ENCODE results near the gene P3H3.
"Not testable (repeated sequence)": the region's sequence is repeated elsewhere in the genome, so short reads cannot be mapped to it uniquely, and the experiment has no call there.

P3H3 gene

DNA sequence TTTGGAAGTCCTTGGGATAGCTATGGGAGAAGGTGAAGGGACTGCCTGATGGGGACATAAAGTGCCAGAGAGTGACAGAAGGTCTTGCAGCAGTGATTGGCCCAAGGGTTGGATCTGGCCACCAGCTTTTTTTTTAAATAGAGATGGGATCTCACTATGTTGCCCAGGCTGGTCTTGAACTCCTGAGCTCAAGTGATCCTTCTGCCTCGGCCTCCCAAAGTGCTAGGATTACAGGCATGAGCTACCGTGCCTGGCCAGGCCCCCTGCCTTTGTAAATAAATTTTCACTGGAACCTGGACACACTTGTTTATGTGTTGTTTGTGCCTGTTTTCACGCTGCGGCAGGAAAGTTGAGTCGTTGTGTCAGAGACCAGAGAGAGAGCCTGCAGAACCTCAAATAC, 37.1 kb downstream of the P3H3 start:
- not testable (repeated sequence) for DNase-seq

DNA sequence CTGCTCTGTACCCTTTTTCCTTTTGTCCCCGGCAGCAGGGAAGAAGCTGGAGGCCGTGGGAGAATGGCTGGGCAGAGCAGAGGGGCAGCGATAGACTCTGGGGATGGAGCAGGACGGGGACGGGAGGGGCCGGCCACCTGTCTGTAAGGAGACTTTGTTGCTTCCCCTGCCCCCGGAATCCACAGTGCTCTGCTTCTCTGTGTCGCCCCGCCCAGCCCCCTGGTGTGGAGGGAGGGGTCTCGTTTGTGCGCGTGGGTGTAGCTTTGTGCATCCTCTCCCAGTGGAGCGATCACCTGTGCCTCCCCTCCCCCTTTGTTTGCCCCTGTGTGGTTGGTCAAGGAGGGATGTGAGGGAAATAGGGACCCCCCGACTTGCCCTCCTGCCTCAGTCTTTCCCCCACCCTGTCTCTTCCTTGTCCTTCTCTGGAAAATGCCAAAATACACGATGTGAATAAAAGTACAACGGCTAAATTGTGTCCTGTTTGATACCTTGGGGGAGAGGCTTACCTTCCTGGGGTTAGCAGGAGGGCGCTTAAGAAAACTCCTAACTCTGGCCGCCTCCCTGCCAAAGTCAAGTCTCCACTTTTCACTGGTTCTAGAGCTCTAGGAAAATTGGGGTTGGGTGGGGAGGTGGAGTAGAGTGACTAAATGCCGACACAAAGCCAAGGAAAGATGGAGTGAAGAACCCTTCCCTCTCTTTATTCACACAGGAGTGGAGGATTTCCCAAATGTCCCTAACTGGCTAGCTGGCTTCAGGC, 38.1 kb downstream of the P3H3 start:
- DNase-seq = no peak

DNA sequence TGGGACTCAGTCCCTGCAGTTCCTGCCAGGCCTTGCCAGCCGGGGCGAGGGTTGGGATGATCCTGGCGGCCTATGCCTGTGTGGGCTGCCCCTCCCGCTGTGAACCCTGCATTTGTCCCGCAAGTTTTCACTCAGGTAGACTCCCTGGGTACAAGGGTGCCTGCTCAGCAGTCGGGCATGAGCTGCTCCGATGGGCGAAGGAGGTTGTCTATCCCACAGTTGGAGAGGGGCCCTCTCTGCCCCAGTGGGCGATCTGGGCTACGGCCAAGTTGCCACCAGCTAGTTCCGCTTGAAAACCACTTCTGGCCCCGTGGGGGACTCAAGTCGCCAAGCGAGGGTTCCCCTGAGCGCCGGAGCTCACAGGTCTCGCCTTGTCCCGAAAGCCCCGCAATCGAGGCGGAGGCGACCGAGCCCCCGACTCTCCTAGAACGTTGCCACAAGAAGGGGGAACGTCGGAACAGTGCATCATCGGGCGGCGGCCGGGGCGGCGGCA, 38.8 kb downstream of the P3H3 start:
- peak in 18 of 56 donors; percentile 37 to 78 (median 54) for DNase-seq

DNA sequence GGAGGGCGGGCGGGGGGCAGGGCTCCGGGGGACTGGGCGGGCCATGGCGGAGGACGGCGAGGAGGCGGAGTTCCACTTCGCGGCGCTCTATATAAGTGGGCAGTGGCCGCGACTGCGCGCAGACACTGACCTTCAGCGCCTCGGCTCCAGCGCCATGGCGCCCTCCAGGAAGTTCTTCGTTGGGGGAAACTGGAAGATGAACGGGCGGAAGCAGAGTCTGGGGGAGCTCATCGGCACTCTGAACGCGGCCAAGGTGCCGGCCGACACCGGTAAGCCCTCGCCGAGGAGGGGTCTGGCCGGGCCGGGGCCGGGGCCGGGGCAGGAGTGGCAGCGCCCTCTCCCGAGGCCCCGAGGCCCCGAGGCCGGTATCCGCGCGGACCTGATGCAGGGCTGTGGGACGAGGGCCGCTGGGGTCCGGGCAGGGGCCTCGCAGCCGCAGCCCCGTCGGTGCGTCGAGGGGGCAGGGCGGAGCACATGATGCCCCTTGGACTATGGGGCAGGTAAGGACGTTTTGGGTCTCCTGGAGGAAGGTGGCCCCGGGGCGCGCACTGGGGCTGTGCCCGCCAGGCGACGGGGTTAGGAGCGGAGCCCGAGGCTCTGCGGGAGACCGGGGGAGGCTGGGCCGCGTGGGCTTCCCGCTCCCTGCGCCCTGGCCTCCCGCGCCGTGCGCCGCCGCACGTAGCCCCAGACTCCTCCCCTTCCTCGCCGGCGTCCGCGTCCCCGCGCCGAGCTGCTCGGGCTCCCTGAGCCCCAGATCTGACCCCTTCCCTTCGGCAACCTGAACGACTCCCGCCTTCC, 39.4 kb downstream of the P3H3 start, which contains the start of gene TPI1:
TPI1 (plus strand) TSS at position 119 of the 798 bp plus-strand sequence; CDS start at position 155, 36 bp downstream.
- peak in 52 of 56 donors; percentile 24 to 89 (median 76) for DNase-seq

DNA sequence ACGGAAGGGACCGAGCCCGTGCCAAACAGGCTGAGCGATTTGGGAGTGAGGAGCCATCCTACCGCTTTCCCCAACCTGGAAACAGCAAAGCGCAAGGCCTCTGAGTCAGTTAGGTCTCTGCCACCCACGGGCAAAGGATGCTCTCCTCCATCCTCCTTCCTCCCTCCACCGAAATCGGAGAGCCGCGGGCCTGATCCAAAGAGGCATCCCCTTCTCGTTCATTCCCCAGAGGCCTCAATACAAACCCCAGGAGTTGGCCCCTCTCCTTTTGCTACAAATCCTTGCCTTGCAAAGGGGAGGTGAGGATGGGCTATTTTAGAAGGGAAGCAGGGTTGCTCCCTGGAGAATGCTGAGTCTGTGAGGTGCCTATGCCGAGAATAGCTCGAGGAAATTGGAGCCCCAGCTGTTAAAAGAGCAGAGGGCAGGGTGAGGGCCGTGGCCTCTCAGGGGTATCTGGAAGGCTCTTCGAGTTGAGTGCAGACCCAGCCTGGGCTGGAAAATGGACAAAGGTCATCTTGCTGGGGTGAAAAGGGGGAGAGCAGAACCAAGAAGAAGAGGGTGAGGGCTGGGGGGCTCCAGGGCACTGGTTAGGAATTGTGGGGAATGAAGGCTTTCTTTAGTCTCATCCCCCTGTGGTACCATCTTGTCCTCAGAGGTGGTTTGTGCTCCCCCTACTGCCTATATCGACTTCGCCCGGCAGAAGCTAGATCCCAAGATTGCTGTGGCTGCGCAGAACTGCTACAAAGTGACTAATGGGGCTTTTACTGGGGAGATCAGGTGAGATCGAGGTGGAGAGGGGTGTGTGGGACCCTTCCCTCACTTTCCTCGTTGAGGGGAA, 40.2 kb downstream of the P3H3 start:
- peak in 5 of 56 donors; percentile 33 to 63 (median 56) for DNase-seq

DNA sequence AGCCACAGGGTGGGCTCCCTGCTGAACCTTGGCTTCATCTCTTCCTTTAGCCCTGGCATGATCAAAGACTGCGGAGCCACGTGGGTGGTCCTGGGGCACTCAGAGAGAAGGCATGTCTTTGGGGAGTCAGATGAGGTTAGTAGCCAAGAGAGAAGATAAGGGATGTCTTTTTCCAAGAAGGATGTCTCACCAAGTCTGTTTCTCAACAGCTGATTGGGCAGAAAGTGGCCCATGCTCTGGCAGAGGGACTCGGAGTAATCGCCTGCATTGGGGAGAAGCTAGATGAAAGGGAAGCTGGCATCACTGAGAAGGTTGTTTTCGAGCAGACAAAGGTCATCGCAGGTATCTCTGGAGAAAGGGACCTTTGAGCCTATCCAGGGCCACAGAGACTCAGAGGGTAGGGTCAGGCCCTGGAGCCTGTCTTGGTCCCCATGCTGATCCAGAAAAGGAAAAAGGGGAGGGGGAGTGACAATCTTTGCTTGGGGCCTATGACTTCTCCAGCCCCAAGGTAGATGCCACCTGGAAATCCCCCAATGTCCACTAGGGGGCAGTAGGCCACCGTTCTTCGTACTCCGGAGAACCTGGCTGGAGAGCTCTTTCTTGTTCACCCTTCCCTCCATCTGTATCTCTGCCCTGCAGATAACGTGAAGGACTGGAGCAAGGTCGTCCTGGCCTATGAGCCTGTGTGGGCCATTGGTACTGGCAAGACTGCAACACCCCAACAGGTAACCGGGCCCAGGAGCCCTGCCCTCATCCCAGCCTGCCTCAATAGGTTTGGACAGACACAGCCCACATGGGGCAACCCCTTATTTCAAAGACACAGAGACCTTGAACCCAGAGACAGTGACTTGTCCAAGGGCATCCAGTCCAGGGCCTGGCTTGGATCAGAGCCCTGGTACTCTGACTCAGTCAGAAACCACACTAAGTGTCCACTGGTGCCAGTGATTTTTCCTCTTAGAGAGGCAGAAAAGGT, 41.1 kb downstream of the P3H3 start:
- DNase-seq = peak in 50 of 56 donors; percentile 7 to 78 (median 40)

DNA sequence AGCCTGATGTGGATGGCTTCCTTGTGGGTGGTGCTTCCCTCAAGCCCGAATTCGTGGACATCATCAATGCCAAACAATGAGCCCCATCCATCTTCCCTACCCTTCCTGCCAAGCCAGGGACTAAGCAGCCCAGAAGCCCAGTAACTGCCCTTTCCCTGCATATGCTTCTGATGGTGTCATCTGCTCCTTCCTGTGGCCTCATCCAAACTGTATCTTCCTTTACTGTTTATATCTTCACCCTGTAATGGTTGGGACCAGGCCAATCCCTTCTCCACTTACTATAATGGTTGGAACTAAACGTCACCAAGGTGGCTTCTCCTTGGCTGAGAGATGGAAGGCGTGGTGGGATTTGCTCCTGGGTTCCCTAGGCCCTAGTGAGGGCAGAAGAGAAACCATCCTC, 42.1 kb downstream of the P3H3 start:
- not testable (repeated sequence) for DNase-seq

DNA sequence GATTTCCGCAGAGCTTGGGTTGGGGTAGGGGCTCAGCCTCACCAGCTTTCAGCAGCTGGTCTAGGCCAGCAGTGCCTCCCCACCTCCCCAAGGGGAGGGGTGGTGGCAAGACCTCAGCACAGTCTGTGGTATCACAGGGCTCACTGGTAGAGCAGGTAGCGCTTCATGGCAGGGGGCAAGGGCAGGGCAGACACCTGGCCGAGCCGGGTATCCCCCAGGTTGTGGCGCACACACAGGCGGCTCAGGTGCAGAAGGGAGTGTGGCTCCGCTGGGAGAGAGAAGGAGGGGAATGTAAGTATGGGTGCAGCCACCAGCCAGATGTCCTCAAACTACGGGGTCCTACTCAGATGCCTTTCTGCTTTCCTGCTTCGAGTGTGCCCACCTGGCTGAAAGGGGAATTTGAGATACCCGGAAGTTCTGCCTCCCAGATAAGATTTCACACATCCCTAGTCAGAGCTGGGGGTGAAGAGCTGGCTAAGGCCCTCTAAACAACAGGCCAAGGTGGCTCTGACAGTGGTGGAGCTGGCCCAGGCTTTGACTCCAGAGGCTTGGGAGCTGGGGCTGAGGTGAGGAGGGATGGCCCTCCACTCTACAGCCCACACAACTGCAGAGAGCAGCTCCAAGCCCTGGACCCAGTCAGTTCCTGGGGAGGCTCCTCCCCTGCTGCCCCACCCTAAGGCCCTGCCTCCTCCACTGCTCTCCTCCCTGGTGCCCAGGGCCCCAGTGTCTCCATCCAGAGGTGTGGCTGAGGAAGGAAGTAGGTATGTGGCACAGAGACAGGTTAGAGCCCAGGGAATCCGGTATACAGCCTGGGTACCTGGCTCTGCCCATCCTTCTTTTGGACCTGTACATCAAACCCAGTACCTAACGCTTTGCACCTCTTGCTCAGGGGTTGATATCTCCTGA, 43.1 kb downstream of the P3H3 start:
- DNase-seq = peak in 1 of 56 donors; percentile 18

DNA sequence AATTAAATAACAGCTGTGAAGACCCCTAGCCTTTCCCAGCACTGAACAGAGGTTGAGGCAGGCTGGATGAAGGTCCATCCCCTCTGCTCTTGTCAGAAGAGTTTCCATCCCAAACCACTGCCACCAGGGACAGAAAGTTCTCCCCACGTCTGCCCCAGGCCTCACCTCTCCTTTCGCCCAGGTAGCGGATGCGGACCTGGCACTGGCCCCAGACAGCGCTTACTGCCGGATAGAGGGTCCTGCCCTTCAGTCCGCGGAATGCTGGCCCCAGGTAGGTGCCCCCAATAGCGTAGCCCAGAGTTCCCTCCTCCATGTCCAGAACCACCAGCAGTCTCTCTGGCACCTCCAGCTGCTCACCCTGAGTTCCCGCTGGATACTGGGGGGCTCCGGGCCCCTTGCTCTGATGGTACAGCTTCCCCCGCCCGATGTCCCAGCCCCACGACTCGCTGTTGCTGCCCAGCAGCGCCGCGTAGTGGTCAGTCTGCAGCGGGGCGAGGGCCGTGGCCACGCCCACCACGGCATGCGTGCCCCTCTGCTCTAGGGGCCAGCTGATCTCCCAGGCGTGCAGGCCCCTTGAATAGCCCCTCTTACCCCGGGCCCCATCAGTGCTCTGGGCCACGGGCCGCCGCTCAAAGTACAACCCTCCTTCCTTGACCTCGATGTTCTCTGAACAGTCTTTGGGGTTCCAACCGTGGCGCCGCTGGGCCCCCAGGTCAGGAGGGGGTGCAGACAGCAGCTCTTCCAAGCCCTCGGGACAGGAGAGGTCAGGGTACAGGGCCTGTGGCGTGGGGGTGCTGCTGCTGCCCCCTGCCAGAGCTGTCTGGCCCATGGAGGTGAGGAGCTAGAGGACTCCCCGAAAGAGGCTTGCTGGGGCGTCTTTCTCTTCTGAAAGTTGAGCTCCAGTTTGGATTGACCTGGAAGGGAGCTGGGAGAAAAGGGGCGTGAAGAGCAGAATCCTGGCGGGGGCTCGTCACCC, 44.2 kb downstream of the P3H3 start:
- peak in 54 of 56 donors; percentile 20 to 87 (median 60) for DNase-seq

DNA sequence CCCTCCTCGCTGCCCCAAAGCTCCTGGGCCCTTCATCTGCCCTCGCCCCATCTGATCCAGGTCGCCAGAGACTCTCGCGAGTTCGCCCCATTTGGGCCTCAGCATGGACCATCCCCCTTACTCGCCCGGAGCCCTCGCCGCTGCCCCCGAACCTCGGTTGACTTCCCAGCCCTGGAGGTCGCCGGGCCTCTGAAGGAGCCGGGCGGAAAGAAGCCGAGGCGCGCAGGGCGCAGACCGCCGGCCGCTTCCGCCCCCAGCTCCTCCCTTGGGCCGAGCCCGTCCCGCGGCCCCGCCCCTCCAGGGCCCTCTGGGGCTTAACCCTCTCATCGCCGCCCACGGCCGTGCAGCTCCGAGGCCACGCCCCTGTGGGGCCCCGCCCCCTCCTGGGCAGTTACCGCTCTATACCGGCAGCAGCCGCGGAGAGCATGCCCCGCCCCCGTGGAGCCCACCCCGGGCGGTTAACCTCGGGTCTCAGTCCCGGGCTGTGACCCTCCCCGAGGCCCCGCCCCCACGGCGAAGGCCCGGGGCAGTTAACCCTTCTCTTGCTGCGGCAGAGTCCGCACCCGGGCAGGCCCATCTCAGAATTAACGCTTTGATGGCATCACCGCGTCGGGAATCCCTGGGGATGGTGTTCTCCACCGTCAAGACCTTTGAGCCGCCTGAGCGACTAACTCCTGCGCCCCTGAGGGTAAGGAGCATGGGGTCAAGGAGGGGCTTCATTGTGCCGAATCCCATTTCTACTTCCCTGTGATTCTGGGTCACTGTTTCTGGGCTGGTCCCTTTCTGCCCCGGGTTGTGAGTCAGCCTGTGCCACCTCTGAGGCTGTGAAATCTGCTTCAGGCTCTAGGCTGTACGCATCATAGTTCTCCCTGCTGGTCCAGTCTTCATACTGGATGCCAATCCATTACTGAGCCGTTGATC, 45.1 kb downstream of the P3H3 start, which contains the start of gene SPSB2:
SPSB2 (minus strand) TSS at position 210 of the 921 bp plus-strand sequence. CDS start 402 bp downstream, outside the sequence.
- DNase-seq = peak in 55 of 56 donors; percentile 51 to 96 (median 86)

DNA sequence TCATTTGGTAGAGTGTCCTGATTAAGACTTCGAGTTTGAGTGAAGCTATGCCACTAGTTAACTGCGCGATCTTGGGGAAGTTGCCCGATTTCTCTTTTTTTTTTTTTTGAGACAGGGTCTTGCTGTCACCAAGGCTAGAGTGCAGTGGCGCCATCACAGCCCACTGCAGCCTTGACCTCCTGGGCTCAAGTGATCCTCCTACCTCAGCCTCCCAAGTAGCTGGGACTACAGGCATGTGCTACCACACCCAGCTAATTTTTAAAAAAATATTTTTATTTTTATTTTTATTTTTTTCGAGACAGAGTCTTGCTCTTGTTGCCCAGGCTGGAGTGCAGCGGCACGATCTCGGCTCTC, 45.8 kb downstream of the P3H3 start:
- DNase-seq = not testable (repeated sequence)

DNA sequence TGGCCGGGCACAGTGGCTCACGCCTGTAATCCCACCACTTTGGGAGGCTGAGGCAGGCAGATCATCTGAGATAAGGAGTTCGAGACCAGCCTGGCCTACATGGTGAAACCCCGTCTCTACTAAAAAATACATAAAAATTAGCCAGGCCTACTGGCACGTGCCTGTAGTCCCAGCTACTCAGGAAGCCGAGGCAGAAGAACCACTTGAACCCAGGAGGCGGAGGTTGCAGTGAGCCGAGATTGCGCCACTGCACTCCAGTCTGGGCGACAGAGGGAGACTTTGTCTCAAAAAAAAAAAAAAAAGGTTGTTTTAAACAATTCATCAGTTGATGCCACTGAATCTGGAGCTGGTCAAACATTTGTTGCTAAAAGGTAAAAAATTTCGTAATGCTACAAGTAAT, 51.6 kb downstream of the P3H3 start:
- not testable (repeated sequence) for DNase-seq

DNA sequence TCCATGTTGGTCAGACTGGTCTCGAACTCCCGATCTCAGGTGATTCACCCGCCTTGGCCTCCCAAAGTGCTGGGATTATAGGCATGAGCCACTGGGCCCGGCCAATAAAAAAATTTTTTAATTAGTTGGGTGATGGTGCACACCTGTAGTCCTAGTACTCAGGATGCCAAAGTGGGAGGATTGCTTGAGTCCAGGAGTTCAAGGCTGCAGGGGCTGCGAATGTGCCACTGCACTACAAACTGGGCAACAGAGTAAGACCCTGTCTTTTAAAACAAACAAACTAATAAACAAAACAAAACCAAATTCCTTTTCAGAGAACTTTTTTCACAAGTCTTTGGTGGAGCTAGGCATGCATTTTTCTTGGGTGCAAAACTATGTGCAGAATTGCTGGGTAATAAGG, 55.0 kb downstream of the P3H3 start:
- DNase-seq = no peak

DNA sequence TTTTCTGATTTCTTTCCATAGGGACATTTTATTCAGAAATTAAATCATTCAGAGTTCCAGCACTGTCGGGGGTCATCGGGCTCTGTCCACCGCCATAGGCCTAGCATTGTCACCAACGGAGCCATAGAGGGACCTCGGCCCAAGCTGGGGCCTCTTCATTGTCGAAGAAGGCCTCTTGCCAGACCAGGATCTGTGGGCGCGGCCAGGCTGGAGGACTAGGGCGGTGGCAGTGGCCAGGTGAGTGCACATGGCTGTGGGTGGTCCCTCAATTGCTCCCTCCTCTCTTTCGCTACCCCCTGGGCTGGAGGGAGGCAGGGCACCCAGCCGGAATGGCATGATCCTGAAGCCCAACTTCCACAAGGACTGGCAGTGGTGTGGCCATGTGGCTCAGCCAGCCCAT, 55.5 kb downstream of the P3H3 start:
- DNase-seq = no peak

DNA sequence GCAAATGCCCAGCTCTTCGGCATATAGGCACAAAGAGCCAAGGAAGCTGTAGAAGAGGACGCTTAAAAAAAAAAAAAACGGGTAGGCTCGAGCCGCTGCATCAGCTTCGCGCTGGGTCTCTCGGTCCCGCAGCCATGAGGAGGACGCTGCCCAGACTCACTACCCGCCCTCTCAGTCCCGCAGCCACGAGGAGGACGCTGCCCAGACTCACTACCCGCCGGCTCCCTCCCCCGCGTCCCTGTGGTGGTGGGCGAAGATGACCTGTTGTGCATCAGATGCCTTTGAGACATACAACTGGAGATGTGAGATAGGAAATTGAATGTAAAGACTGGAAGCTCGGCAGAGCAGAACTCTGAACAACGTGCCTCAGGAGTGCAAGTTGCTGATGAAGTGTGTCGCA, 56.3 kb downstream of the P3H3 start:
- no peak for DNase-seq
